Measurements from ENCODE around the gene CDKN1B.

DNA sequence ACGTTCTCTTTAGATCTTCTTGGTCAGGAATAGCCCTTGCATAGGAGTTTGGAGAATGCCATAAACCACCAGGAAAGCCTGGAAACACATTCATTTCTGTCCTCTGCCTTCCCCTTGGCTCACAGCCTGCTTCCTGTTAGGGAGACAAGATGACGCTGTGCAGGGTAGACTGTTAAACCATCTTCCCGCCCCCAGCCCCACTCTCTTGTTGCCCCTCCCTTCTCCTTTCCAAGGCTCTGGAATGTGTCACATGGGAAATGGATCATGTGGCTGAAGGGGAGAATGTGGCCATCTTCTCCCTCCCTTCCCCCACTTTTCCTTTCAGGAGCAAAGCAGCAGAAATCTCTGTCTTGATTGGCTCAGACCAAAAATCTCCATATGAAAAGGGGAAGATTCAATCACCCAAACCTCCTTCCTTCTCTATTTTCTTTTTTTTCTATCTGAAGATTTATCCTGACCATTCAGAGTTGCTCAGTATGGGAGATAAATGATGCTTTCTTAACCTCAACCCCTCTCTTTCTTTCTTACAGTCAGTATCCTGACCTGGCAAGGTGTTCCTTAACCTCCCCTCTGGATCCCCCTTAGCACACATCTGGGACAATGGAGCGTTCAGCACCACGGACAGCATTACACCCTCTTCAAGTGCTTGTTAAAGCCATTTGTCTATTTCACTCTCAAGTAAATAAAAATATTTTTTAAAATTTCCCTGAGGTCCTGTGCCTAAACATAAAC lies 32.6 kb upstream of the CDKN1B start:
- no peak for TF ChIP-seq CEBPB (IDR thresholded peaks at IDR 0.05; ENCODE audit: low read depth)
- TF ChIP-seq, protein P1, sequence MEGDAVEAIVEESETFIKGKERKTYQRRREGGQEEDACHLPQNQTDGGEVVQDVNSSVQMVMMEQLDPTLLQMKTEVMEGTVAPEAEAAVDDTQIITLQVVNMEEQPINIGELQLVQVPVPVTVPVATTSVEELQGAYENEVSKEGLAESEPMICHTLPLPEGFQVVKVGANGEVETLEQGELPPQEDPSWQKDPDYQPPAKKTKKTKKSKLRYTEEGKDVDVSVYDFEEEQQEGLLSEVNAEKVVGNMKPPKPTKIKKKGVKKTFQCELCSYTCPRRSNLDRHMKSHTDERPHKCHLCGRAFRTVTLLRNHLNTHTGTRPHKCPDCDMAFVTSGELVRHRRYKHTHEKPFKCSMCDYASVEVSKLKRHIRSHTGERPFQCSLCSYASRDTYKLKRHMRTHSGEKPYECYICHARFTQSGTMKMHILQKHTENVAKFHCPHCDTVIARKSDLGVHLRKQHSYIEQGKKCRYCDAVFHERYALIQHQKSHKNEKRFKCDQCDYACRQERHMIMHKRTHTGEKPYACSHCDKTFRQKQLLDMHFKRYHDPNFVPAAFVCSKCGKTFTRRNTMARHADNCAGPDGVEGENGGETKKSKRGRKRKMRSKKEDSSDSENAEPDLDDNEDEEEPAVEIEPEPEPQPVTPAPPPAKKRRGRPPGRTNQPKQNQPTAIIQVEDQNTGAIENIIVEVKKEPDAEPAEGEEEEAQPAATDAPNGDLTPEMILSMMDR (IDR thresholded peaks at IDR 0.05 in 2 of 3, conservative IDR thresholded peaks at IDR 0.05 in 1 of 3; ENCODE audit: borderline replicate concordance in 1 of 3, insufficient read depth in 1 of 3, low read depth in 2 of 3, low read length in 2 of 3) = no peak
- TF ChIP-seq, protein P2, sequence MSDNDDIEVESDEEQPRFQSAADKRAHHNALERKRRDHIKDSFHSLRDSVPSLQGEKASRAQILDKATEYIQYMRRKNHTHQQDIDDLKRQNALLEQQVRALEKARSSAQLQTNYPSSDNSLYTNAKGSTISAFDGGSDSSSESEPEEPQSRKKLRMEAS (IDR thresholded peaks at IDR 0.05) = no peak
